Peyer's patch (tissue), 4 donors: ENCODE results near the gene MAGIX. TPM values are rescaled to one million over a fixed set of nuclear protein-coding genes. Genes with fewer than 3 reads are reported as not detected.
A peak's percentile ranks its signal among the peaks of the same experiment; 100 is the strongest.

Experiments used
- DNase-seq, 3 donors: peaks; one replicate each; pipeline ENCODE4 v3.0.0-alpha.2; 2017 to 2019
- H3K27ac ChIP-seq, 4 donors: fragments of 200-600 bp; sonication (generic); one replicate each; pipeline ENCODE4 v1.5.1; 2016 to 2019
- H3K27me3 ChIP-seq, 2 donors: fragments of 200-600 bp; sonication (generic); one replicate each; pipeline ENCODE4 v1.5.1; 2019
- H3K36me3 ChIP-seq, 3 donors: fragments of 200-600 bp; sonication (generic); one replicate each; pipeline ENCODE4 v1.5.1; 2016 to 2019
- H3K4me1 ChIP-seq, 4 donors: fragments of 200-600 bp; sonication (generic); one replicate each; pipeline ENCODE4 v1.5.1; 2016 to 2019
- H3K4me3 ChIP-seq, 4 donors: fragments of 200-600 bp; sonication (generic); 1 replicate in 3 of 4; 2 replicates in 1 of 4; pipeline ENCODE4 v1.5.1; 2016 to 2019; ENCODE audit warnings: mild to moderate bottlenecking in 1 of 4
- H3K9me3 ChIP-seq, 4 donors: fragments of 200-600 bp; sonication (generic); one replicate each; pipeline ENCODE4 v1.5.1; 2016 to 2019; ENCODE audit warnings: mild to moderate bottlenecking in 1 of 4
- POLR2A ChIP-seq, 2 donors: fragments of 450-650 bp; IDR thresholded peaks; one replicate each; pipeline ENCODE4 v1.5.1; 2017; ENCODE audit warnings: antibody characterized with exemption in 2 of 2, mild to moderate bottlenecking in 2 of 2, moderate library complexity in 2 of 2
- total RNA-seq, 4 donors: library from RNA; depleted of rRNA; stranded (reverse); fragments of >200 nt; gene quantifications; one replicate each; pipeline ENCODE4 v1.1.0, GENCODE V29; 2016
- TF ChIP-seq, protein P1 (sequence below), 6 experiments: fragments of 450-650 bp in 4 of 6; fragments of 200-600 bp in 2 of 6; sonication (generic) in 1 of 6; IDR thresholded peaks; one replicate each; pipeline ENCODE4 v1.5.1; 2017 to 2019; ENCODE audit warnings: antibody characterized with exemption in 6 of 6, mild to moderate bottlenecking in 3 of 6, moderate library complexity in 1 of 6

The MAGIX gene
- total RNA-seq, 4 donors from 2014 or later: 5.8 to 14.4 (median 11.6) TPM; not detected in 1

DNA sequence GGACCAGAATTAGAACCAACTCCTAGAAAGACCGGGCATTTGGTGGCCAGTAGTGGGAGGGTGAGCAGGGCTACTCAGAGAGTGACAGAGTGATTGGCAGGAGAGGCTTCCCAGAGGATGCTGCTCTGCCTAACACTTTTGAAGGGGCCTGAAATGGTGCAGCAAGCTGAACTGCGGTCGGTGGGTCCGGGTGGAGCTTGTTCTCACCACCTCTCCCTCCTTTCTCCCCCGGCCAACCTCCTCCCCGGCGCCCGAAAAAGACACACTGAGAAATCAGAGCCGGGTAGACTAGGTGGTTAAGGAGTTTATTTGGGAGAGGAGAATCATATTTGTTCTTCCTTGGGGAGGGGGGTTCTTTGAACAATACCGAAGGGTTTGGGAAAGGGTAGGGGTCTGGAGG is 25.0 kb downstream of the MAGIX start:
- Histone ChIP-seq H3K36me3 (peaks cover 0 to 7% (median 0%) of the 10 kb centered on the region in 3 donors), H3K4me3 (no peak overlapping the region), H3K4me1 (peaks cover 0 to 6% (median 0%) of the 10 kb centered on the region in 4 donors), H3K9me3 (no peaks in the 10 kb centered on the region), H3K27ac (no peak overlapping the region), H3K27me3 (no peaks in the 10 kb centered on the region)
- TF ChIP-seq, protein P1, sequence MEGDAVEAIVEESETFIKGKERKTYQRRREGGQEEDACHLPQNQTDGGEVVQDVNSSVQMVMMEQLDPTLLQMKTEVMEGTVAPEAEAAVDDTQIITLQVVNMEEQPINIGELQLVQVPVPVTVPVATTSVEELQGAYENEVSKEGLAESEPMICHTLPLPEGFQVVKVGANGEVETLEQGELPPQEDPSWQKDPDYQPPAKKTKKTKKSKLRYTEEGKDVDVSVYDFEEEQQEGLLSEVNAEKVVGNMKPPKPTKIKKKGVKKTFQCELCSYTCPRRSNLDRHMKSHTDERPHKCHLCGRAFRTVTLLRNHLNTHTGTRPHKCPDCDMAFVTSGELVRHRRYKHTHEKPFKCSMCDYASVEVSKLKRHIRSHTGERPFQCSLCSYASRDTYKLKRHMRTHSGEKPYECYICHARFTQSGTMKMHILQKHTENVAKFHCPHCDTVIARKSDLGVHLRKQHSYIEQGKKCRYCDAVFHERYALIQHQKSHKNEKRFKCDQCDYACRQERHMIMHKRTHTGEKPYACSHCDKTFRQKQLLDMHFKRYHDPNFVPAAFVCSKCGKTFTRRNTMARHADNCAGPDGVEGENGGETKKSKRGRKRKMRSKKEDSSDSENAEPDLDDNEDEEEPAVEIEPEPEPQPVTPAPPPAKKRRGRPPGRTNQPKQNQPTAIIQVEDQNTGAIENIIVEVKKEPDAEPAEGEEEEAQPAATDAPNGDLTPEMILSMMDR (IDR thresholded peaks at IDR 0.05): no peak
- TF ChIP-seq POLR2A (IDR thresholded peaks at IDR 0.05): no peak
- no peak for DNase-seq

DNA sequence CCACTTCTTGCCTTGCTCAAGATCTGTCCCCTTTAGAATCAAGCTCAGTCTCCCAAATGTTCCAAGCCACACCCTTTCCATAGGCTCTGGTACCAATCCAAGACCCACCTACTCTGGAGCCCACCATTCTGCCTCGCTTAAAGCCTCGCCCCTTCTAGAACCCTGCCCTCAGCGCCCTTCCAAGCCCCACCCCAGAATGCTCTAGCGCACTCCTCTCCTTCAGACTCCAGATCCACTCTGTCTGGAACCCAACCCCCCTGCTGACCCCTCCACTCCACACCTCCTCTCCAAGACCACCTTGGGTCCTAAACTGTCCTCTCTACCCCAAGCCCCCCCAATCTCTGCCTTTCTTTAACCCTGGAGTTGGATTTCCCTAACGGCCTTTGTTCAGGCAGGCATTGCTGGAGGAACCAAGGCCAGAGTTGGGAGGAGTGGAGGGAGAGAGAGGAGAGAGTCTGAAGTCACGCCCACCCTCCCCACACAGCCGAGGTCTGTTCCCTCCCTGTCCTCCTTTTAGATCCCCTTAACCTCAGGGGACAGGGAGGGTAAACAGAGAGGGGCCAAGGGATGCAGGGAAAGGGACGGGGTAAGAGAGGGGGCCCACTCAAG is 26.0 kb downstream of the MAGIX start:
- H3K36me3 ChIP-seq: peaks cover 0 to under 1% (median 0%) of the 10 kb centered on the region in 3 donors
- DNase-seq: no peak
- H3K4me3 ChIP-seq: no peak overlapping the region
- no peak overlapping the region for H3K27ac ChIP-seq
- H3K4me1 ChIP-seq: peaks cover 0 to 6% (median 0%) of the 10 kb centered on the region in 4 donors
- H3K9me3 ChIP-seq: no peaks in the 10 kb centered on the region
- TF ChIP-seq, protein P1 (IDR thresholded peaks at IDR 0.05): no peak
- no peak for TF ChIP-seq POLR2A (IDR thresholded peaks at IDR 0.05)
- no peaks in the 10 kb centered on the region for H3K27me3 ChIP-seq

DNA sequence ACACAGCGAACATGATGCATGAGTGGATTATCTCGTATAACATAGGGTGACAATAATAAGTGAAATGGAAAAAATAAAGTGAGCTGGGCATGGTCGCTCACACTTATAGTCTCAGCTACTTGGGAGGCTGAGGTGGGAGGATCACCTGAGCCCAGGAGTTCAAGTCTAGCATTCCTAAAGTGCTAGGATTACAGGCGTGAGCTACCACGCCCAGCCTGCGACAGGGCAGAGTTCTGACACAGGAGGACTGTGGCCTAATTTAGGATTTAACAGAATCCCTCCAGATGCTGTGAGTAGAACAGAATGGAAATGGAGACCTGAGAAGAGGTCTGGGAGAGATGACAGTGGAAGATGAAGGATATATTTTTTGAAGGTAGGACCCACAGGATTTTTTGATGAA is 27.0 kb downstream of the MAGIX start:
- peak overlapping the region in 3 of 4 donors; percentile 72 to 92 (median 87) for H3K27ac ChIP-seq
- H3K9me3 ChIP-seq: no peaks in the 10 kb centered on the region
- H3K4me3 ChIP-seq: peak overlapping the region in 1 of 4 donors; percentile 55
- TF ChIP-seq, protein P1 (IDR thresholded peaks at IDR 0.05): no peak
- no peak for TF ChIP-seq POLR2A (IDR thresholded peaks at IDR 0.05)
- no peak for DNase-seq
- H3K27me3 ChIP-seq: no peaks in the 10 kb centered on the region
- no peaks in the 10 kb centered on the region for H3K36me3 ChIP-seq
- H3K4me1 ChIP-seq: peaks cover 0 to 6% (median 0%) of the 10 kb centered on the region in 4 donors

DNA sequence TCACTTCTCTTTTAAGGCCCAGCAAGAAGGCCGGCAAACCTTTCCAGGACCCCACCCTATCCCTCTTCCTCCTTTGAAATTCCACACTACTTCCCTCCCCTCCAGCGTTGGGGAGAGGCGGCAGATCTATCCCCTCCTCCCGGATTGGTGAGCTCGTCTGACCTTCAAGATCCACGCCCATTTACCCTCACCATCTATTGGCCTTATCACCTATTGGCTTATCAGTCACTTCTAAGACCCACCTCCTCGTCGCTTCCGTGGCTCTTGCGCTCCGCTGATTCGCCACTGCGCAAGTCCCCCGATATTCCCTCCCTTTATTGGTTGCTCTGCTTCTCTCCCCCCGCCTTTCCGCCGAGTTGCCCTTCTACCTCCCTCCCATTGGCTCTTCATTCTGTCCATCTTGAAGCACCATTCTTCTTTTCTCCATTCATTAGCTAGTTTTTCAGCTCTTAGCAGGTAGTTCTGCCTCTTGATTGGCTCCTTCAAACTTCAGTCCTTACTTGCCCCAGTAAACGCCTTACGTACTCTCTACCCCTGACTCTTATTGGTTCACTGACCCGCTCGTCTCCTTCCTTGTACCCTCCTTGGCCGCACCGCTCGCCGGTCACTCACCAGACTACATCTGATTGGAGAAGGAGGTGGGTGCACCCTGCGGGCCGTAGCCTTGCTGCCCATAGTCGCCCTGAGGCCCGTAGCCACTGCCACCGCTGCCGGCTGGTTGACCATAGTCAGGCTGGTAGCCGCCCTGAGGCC is 28.4 kb downstream of the MAGIX start:
- no peaks in the 10 kb centered on the region for H3K36me3 ChIP-seq
- DNase-seq: peak; percentile 85 to 95 (median 88)
- TF ChIP-seq, protein P1 (IDR thresholded peaks at IDR 0.05): peak in 1 of 6 experiments; percentile 14
- peak; percentile 84 to 89 for TF ChIP-seq POLR2A (IDR thresholded peaks at IDR 0.05)
- H3K4me1 ChIP-seq: no peaks in the 10 kb centered on the region
- H3K4me3 ChIP-seq: peak overlapping the region; percentile 49 to 70 (median 60)
- H3K27me3 ChIP-seq: no peaks in the 10 kb centered on the region
- no peaks in the 10 kb centered on the region for H3K9me3 ChIP-seq
- peak overlapping the region; percentile 84 to 92 (median 86) for H3K27ac ChIP-seq

DNA sequence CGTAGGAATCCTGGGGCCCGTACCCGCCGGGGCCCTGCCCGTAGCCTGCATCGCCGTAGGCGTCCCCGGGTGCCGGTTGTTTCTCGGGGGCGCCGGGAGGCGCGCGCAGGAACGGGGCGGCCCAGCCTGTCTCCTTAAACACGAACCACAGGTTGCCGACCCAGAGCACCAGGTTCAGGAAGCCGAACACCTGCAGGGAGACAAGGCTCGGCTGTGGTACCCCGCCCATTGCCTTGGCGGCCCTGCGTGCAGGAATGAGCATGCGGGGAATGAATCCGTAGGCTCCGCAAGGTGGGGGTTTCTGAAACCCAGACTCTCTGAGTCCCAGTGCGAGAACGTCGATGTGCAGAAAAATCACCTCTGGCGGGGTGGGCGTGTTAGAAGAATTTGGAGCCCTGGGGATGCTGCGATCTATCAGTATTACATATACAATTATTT is 29.0 kb downstream of the MAGIX start:
- no peak for TF ChIP-seq POLR2A (IDR thresholded peaks at IDR 0.05)
- TF ChIP-seq, protein P1 (IDR thresholded peaks at IDR 0.05): no peak
- Histone ChIP-seq H3K4me1 (no peaks in the 10 kb centered on the region), H3K27me3 (no peaks in the 10 kb centered on the region), H3K9me3 (no peaks in the 10 kb centered on the region), H3K36me3 (no peaks in the 10 kb centered on the region), H3K27ac (peak overlapping the region; percentile 81 to 91 (median 84)), H3K4me3 (peak overlapping the region; percentile 49 to 70 (median 60))
- no peak for DNase-seq
